SIG-M5 treated with dmso at 0.1 percent for 504 hours (cell line): ENCODE data around the gene DRGX.

Experiments used
- DNase-seq: peaks from one replicate; lab custom pipeline; 2025; ENCODE audit not compliant: unreplicated experiment; lab: John Stamatoyannopoulos, UW

The DRGX gene

DNA sequence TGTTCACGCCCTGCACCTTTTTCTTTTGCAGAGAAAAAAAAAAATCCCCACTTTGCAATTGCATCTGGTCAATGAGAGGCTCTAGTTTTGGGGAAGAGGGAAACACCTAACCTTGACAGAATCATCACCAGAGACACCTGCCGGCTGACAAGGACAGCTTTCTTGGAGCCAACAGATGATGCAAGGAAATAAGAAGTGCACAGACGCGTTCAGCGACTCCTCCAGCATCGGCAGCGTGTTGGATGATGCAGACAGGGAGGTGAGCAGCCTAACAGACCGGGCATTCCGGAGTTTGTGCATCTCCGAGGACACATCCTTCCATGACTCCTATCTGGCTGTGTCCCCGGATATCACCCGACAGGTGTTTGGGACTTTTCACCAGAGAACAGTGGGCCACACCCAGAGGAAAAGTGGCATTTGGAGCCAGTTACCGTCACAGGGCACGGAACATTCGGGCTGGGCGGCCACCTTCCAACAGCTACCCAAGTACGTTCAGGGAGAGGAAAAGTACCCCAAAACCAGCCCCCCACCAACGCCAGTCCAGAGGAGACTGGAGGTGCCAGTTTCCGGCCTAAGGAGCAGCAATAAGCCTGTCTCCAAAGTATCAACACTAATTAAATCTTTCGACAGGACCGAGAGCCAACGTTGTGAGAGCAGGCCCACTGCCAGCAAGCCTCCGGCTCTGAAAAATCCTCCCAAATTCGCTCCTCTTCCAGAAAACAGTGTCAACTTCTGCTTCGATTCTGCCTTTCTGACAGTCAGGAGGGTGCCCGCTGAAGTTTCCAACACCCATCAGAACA is 73.3 kb downstream of the DRGX start:
- no peak for DNase-seq

GRCh38 chr10:49321021-49321420 is 74.9 kb downstream of the DRGX start:
- no peak for DNase-seq

- DNase-seq = no peak
Observed at GRCh38 chr10:49320191-49320590, 75.7 kb downstream of the DRGX start.

DNA sequence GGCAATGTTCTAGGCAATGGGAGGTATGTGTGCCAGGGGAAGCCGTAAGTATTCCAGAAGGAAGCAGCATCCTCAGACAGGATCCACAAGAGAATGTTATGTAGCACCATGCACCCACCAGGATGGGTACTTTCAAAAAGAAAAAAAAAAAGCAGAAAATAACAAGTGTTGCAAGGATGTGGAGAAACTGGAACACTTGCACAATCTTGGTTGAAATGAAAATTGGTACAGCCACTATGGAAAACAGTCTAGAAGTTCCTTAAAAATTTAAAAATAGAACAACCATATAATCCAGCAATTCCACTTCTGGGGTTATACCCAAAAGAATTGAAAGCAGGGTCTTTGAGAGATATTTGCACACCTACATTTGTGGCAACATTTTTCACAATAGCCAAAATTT is 76.7 kb downstream of the DRGX start:
- DNase-seq = no peak

DNA sequence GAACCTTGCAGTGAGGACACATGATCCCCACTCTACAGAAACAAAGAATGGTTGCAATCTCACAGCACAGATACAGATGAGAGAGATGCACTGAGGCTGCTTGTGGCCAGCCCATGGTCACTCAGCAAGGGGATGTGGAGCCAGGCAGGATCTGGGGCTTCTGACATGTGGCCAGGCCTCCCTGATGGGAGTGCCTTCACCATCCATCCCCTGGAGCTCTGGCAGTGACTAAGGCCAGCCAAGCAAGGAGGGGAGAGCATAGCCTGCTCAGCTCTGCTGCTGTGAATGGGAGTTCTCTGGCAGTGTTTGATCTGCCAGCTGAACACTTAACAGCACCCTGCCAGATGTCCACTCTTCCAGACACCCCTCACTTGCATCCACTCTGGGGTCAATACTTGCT is 77.1 kb downstream of the DRGX start:
- DNase-seq = no peak

DNA sequence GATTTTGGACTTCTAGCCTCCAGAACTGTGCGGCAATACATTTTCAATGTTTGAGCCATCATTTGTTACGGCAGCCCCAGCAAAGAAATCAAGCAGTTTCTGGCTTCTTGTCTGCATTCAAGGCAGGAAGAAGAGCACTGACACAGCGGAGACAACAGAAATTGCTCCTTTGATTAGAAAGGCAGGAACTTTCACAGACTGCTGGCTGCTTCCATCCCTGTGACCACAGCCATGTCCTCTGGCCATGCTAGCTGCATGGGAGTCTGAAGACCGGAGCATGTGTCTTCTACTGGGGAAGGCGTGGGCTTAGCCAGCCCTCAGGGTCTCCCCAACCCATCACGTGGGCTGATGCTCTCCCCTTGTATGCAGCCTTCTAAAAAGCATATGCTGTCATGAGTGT is 77.9 kb downstream of the DRGX start:
- no peak for DNase-seq

DNA sequence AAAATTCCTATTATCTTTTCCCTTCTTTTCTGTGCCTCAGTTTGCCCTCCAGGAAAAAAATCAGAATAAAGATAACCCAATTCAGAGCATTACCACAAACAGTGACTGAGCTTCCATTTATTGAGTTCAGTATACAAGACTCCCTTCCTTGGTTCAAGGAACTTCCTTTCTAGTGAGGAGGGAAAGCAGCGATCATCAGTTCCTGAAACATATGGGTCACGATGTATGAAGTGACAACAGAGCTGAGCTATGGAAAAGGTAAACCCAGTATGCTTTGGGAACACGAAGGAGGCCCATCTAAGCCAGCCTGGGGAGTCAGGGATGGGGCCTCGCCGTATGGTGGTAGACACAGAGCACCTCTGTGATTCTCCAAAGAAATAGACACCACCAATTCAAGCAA is 81.1 kb downstream of the DRGX start:
- no peak for DNase-seq
